ENCODE data around the gene ZSCAN5B. TPM values are rescaled to one million over a fixed set of nuclear protein-coding genes. Genes with fewer than 3 reads are reported as not detected.

ZSCAN5B gene
- total RNA-seq, 1 experiment from 2014 or later = not detected

Other genes starting within 250 kb of the ZSCAN5B start
- not detected in 2 replicates for gene NLRP8, start 250.0 kb downstream of the ZSCAN5B start, total RNA-seq (2014; rRNA removed; shearing (Covaris generic))
- not detected in 2 replicates for gene NLRP5, start 211.0 kb downstream of the ZSCAN5B start, total RNA-seq (2014; rRNA removed; shearing (Covaris generic))
- gene ZNF787, start 76.5 kb downstream of the ZSCAN5B start, total RNA-seq (2014; rRNA removed; shearing (Covaris generic)) = 20.0 and 26.2 TPM in 2 replicates
- 23.4 and 36.1 TPM in 2 replicates for gene ZNF444, start 56.5 kb downstream of the ZSCAN5B start, total RNA-seq (2014; rRNA removed; shearing (Covaris generic))
- gene GALP, start 21.8 kb downstream of the ZSCAN5B start, total RNA-seq (2014; rRNA removed; shearing (Covaris generic)) = not detected in 2 replicates
- not detected in 2 replicates for gene ZSCAN5C, start 4.5 kb upstream of the ZSCAN5B start, total RNA-seq (2014; rRNA removed; shearing (Covaris generic))
- gene EDDM13, start 75.0 kb upstream of the ZSCAN5B start, total RNA-seq (2014; rRNA removed; shearing (Covaris generic)) = not detected in 2 replicates
- gene ZSCAN5A, start 117.1 kb upstream of the ZSCAN5B start, total RNA-seq (2014; rRNA removed; shearing (Covaris generic)) = 9.7 TPM in 1 of 2 replicates, not detected in the other
- gene ZNF582, start 195.8 kb upstream of the ZSCAN5B start, total RNA-seq (2014; rRNA removed; shearing (Covaris generic)) = 0.87 TPM in 1 of 2 replicates, not detected in the other
- 1.9 and 14.0 TPM in 2 replicates for gene ZNF583, start 206.5 kb upstream of the ZSCAN5B start, total RNA-seq (2014; rRNA removed; shearing (Covaris generic))

Data from SJSA1 (cell line).